GM23248 (cell line): Measurements from ENCODE around the gene PTPRR.

Experiments used
- EZH2 ChIP-seq: fragments of 200-600 bp; sonication (generic); IDR thresholded peaks from 2 replicates; pipeline ENCODE4 v1.6.1; 2018; ENCODE audit warnings: antibody characterized with exemption, mild to moderate bottlenecking; ENCODE audit not compliant: insufficient read depth, poor library complexity, severe bottlenecking
- EZH2phosphoT487 ChIP-seq: fragments of 200-600 bp; sonication (generic); IDR thresholded peaks from 2 replicates; pipeline ENCODE4 v1.6.1; 2018; ENCODE audit warnings: antibody characterized with exemption, moderate library complexity, mild to moderate bottlenecking, low read depth; ENCODE audit not compliant: insufficient read depth

DNA sequence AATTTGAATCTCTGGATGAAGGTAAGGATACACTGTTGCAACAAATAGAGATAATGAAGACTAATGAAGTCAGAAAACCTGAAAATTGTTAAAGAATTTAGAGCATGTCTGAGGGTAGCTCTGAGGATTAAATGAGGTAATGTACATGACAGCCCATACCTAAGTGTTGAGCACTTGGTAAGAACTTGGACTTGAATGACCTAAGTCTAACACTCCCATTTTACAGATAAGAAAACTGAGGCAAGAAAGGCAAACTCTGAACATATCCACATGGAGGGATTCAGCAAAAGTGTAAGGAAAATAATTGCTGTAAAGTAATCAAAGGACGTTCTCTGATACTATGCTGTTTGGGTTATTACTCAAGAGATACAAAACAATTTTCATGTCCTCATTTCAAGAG, 312.4 kb downstream of the PTPRR start:
- TF ChIP-seq EZH2, result no peak
- no peak for TF ChIP-seq EZH2phosphoT487
